ENCODE results near the gene ABCB8. TPM values are rescaled to one million over a fixed set of nuclear protein-coding genes. Genes with fewer than 3 reads are reported as not detected.

ABCB8 gene
- total and polyA plus RNA-seq, 4 donors, result 12.4 to 30.2 (median 22.5) TPM

DNA sequence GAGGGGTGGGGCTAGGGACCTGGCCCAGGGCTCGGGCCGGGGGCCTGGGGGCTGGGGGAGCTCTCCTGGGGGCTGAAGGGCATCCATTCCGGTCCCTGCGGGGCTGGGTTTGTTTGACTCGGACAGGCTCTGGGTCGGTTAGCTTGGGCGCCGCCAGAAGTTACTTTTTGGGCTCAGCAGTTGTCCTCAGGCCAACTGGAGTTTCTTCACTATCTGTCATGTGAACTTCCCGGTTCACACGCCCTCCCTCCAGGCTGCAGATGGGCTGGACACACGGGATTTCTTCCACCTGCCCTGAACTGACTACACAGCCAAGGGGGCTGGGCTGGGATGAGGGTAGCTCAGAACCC lies 34.9 kb downstream of the ABCB8 start:
- Histone ChIP-seq H3K4me1 (ENCODE audit: control insufficient read depth in 4 of 4, insufficient read depth in 4 of 4, low read length in 3 of 4) (peaks cover 13 to 59% (median 44%) of the 10 kb centered on the region in 4 donors), H3K36me3 (ENCODE audit: control insufficient read depth in 4 of 4, insufficient read depth in 3 of 4, low read depth in 1 of 4, low read length in 3 of 4) (peaks cover 12 to 28% (median 26%) of the 10 kb centered on the region in 4 donors), H3K9ac (ENCODE audit: low read depth in 1 of 2, low read length in 2 of 2) (no peak overlapping the region), H3K4me3 (ENCODE audit: low read depth in 1 of 3, low read length in 3 of 3) (peak overlapping the region; percentile 18 to 80 (median 26)), H3K27ac (ENCODE audit: low read depth in 1 of 2, low read length in 2 of 2) (peak overlapping the region; percentile 13 to 18), H3K27me3 (ENCODE audit: control insufficient read depth in 4 of 4, insufficient read depth in 4 of 4, low read length in 3 of 4) (no peaks in the 10 kb centered on the region), H3K9me3 (ENCODE audit: control insufficient read depth in 4 of 4, low read length in 3 of 4) (no peaks in the 10 kb centered on the region)
- TF ChIP-seq RAD21 (IDR thresholded peaks at IDR 0.05) (no peak), RXRA (IDR thresholded peaks at IDR 0.05) (peak; percentile 32 to 65), SP1 (IDR thresholded peaks at IDR 0.05) (no peak)
- DNase-seq (ENCODE audit: low spot score), result no peak
- WGBS, result 21% methylated on average over 11 of the region's 11 CpGs

DNA sequence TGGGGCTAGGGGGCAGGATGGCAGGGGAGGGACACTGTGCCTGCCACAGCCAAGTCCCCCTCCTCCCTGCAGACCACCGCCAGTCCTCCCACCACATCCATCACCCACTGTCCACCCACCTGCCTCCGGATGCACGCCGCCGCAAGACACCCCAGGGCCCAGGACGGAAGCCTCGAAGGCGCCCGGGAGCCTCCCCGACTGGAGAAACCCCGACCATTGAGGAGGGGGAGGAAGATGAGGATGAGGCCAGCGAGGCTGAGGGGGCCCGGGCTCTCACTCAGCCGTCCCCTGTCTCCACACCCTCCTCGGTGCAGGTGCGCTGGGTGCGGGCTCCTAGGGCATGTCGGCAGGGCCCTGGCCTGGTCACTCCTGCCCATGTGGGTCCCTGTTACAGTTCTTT lies 36.2 kb downstream of the ABCB8 start:
- no peaks in the 10 kb centered on the region for H3K27me3 ChIP-seq (ENCODE audit: control insufficient read depth in 4 of 4, insufficient read depth in 4 of 4, low read length in 3 of 4)
- H3K4me3 ChIP-seq (ENCODE audit: low read depth in 1 of 3, low read length in 3 of 3), result no peak overlapping the region
- peaks cover 14 to 39% (median 27%) of the 10 kb centered on the region in 4 donors for H3K36me3 ChIP-seq (ENCODE audit: control insufficient read depth in 4 of 4, insufficient read depth in 3 of 4, low read depth in 1 of 4, low read length in 3 of 4)
- TF ChIP-seq EGR1 (IDR thresholded peaks at IDR 0.05; ENCODE audit: low read depth in 2 of 2), result no peak
- DNase-seq (ENCODE audit: low spot score), result no peak
- no peak overlapping the region for H3K27ac ChIP-seq (ENCODE audit: low read depth in 1 of 2, low read length in 2 of 2)
- no peaks in the 10 kb centered on the region for H3K9me3 ChIP-seq (ENCODE audit: control insufficient read depth in 4 of 4, low read length in 3 of 4)
- peaks cover 13 to 48% (median 35%) of the 10 kb centered on the region in 4 donors for H3K4me1 ChIP-seq (ENCODE audit: control insufficient read depth in 4 of 4, insufficient read depth in 4 of 4, low read length in 3 of 4)
- 98% methylated on average over 18 of the region's 18 CpGs for WGBS
- H3K9ac ChIP-seq (ENCODE audit: low read depth in 1 of 2, low read length in 2 of 2), result no peak overlapping the region

DNA sequence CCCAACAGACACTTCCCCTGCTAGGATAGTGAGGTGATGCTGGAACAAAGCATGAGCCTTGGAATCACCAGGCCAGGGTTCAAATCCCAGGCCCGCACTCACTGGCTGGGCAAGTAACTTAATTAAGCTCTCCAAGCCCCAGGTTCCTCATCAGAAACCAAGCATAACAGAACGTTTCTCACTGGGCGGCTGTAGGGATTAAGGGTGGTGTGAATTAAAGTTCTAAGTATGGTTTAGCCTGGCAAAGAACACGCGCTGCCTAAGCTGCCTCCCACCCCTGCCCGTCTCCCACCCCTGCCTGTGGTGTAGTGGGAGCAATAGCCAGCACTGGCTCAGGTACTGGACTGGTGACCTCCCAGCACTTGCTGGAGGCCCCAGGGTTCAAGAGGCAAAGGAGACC lies 36.7 kb downstream of the ABCB8 start:
- Histone ChIP-seq H3K4me3 (ENCODE audit: low read depth in 1 of 3, low read length in 3 of 3) (no peak overlapping the region), H3K27ac (ENCODE audit: low read depth in 1 of 2, low read length in 2 of 2) (no peak overlapping the region), H3K4me1 (ENCODE audit: control insufficient read depth in 4 of 4, insufficient read depth in 4 of 4, low read length in 3 of 4) (peaks cover 13 to 48% (median 35%) of the 10 kb centered on the region in 4 donors), H3K27me3 (ENCODE audit: control insufficient read depth in 4 of 4, insufficient read depth in 4 of 4, low read length in 3 of 4) (no peaks in the 10 kb centered on the region), H3K36me3 (ENCODE audit: control insufficient read depth in 4 of 4, insufficient read depth in 3 of 4, low read depth in 1 of 4, low read length in 3 of 4) (peaks cover 19 to 44% (median 31%) of the 10 kb centered on the region in 4 donors), H3K9ac (ENCODE audit: low read depth in 1 of 2, low read length in 2 of 2) (no peak overlapping the region), H3K9me3 (ENCODE audit: control insufficient read depth in 4 of 4, low read length in 3 of 4) (no peaks in the 10 kb centered on the region)
- no peak for TF ChIP-seq EGR1 (IDR thresholded peaks at IDR 0.05; ENCODE audit: low read depth in 2 of 2)
- TF ChIP-seq FOXA1 (IDR thresholded peaks at IDR 0.05), result no peak
- TF ChIP-seq RAD21 (IDR thresholded peaks at IDR 0.05), result no peak
- TF ChIP-seq, protein P1, sequence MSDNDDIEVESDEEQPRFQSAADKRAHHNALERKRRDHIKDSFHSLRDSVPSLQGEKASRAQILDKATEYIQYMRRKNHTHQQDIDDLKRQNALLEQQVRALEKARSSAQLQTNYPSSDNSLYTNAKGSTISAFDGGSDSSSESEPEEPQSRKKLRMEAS (IDR thresholded peaks at IDR 0.05), result no peak
- TF ChIP-seq, protein P2, sequence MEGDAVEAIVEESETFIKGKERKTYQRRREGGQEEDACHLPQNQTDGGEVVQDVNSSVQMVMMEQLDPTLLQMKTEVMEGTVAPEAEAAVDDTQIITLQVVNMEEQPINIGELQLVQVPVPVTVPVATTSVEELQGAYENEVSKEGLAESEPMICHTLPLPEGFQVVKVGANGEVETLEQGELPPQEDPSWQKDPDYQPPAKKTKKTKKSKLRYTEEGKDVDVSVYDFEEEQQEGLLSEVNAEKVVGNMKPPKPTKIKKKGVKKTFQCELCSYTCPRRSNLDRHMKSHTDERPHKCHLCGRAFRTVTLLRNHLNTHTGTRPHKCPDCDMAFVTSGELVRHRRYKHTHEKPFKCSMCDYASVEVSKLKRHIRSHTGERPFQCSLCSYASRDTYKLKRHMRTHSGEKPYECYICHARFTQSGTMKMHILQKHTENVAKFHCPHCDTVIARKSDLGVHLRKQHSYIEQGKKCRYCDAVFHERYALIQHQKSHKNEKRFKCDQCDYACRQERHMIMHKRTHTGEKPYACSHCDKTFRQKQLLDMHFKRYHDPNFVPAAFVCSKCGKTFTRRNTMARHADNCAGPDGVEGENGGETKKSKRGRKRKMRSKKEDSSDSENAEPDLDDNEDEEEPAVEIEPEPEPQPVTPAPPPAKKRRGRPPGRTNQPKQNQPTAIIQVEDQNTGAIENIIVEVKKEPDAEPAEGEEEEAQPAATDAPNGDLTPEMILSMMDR (IDR thresholded peaks at IDR 0.05; ENCODE audit: low read depth, low read length, missing input control), result no peak
- TF ChIP-seq FOXA2 (IDR thresholded peaks at IDR 0.05), result no peak
- TF ChIP-seq HNF4A (conservative IDR thresholded peaks at IDR 0.05), result no peak
- no peak for TF ChIP-seq NR2F2 (IDR thresholded peaks at IDR 0.05)
- no peak for TF ChIP-seq SP1 (IDR thresholded peaks at IDR 0.05)
- TF ChIP-seq, protein P3, sequence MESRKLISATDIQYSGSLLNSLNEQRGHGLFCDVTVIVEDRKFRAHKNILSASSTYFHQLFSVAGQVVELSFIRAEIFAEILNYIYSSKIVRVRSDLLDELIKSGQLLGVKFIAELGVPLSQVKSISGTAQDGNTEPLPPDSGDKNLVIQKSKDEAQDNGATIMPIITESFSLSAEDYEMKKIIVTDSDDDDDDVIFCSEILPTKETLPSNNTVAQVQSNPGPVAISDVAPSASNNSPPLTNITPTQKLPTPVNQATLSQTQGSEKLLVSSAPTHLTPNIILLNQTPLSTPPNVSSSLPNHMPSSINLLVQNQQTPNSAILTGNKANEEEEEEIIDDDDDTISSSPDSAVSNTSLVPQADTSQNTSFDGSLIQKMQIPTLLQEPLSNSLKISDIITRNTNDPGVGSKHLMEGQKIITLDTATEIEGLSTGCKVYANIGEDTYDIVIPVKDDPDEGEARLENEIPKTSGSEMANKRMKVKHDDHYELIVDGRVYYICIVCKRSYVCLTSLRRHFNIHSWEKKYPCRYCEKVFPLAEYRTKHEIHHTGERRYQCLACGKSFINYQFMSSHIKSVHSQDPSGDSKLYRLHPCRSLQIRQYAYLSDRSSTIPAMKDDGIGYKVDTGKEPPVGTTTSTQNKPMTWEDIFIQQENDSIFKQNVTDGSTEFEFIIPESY (IDR thresholded peaks at IDR 0.05), result no peak
- no peak for TF ChIP-seq HNF4G (IDR thresholded peaks at IDR 0.05)
- TF ChIP-seq, protein P4, sequence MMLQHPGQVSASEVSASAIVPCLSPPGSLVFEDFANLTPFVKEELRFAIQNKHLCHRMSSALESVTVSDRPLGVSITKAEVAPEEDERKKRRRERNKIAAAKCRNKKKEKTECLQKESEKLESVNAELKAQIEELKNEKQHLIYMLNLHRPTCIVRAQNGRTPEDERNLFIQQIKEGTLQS (IDR thresholded peaks at IDR 0.05), result no peak
- no peak for TF ChIP-seq YY1 (IDR thresholded peaks at IDR 0.05)
- no peak for DNase-seq (ENCODE audit: low spot score)
- WGBS, result 91% methylated on average over 6 of the region's 6 CpGs

All from liver (tissue), 9 donors.